C4-2B (cell line): ENCODE measurements around the gene TAS2R5.

Experiments used
- H3K27ac ChIP-seq: fragments of 450-650 bp; 2 replicates; pipeline ENCODE4 v1.5.1; 2017
- ZFX ChIP-seq: fragments of 450-650 bp; IDR thresholded peaks from 2 replicates; pipeline ENCODE4 v1.6.1; 2017
- TF ChIP-seq, protein P1 (sequence below): fragments of 450-650 bp; conservative IDR thresholded peaks from 2 replicates; pipeline ENCODE4 v1.5.1; 2017; ENCODE audit warnings: mild to moderate bottlenecking

TAS2R5 gene

DNA sequence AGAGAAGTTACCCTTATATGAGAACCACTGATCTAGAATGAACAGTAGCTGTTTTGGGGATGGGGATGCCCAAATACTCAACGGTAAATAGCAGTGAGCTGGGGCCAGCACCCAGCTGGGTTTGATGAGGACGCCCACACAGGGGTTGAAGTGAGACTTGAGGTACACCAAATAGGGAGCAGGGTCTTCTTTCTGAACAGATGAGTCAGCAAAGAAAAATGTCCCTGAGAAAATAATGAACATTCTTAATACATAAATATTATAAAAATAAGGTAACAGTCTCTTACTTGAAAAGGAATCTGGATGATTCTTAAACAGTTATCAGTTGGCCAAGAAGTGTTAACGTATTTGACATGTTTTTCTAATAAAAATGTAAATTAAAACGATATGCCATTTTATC lies 49.2 kb downstream of the TAS2R5 start:
- H3K27ac ChIP-seq: no peak overlapping the region
- TF ChIP-seq, protein P1, sequence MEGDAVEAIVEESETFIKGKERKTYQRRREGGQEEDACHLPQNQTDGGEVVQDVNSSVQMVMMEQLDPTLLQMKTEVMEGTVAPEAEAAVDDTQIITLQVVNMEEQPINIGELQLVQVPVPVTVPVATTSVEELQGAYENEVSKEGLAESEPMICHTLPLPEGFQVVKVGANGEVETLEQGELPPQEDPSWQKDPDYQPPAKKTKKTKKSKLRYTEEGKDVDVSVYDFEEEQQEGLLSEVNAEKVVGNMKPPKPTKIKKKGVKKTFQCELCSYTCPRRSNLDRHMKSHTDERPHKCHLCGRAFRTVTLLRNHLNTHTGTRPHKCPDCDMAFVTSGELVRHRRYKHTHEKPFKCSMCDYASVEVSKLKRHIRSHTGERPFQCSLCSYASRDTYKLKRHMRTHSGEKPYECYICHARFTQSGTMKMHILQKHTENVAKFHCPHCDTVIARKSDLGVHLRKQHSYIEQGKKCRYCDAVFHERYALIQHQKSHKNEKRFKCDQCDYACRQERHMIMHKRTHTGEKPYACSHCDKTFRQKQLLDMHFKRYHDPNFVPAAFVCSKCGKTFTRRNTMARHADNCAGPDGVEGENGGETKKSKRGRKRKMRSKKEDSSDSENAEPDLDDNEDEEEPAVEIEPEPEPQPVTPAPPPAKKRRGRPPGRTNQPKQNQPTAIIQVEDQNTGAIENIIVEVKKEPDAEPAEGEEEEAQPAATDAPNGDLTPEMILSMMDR: no peak
- TF ChIP-seq ZFX: no peak

DNA sequence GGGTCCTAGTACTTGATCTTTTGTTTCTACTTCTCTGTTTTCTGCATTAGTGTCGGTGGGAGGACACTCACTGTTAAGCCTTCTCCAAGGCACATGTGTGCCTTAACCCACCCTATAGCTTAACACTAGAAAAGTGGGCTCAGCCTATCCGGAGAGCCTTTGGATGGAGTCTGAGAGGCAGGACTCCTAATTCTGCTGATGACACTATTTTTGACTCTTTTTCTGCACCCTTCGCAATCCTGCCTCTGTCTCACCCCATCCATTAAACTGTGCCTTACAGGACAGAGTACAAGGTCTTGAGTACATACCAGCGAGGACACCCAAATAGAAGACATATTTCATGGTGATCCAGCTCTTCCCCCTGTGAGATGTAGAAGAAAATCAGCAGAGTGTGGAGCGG lies 50.7 kb downstream of the TAS2R5 start:
- no peak for TF ChIP-seq ZFX
- TF ChIP-seq, protein P1: no peak
- H3K27ac ChIP-seq: no peak overlapping the region
